HepG2 (cell line): ENCODE measurements around the gene PLCB2. TPM values are rescaled to one million over a fixed set of nuclear protein-coding genes. Genes with fewer than 3 reads are reported as not detected.

ENCODE experiments used
- ATAC-seq: fragments of 200-7000 bp; cut with Tn5 transposase; 3 replicates; pipeline ENCODE4 v1.9.1; 2020; ENCODE audit warnings: mild to moderate bottlenecking, moderate library complexity
- BruUV-seq: library from RNA; stranded (reverse); fragments of 400-500 nt; replicated peaks from 2 replicates; lab custom pipeline; 2021; lab: Mats Ljungman, UMichigan
- CTCF ChIA-PET: fragments of 300-600 bp; formaldehyde crosslinking; extraction: SDS; loops from one replicate; lab custom pipeline; 2021; ENCODE audit warnings: low total read pairs, inconsistent platforms, low intra/inter-chr PET ratio; lab: Yijun Ruan, JAX
- POLR2A ChIA-PET: fragments of 350-600 bp; sonication (Branson Sonifier 250); formaldehyde crosslinking; loops from one replicate; lab custom pipeline; 2020; ENCODE audit warnings: antibody characterized with exemption, inconsistent platforms; lab: Yijun Ruan, JAX
- DNase-seq: peaks from one replicate; pipeline ENCODE4 v3.0.0-alpha.2; 2015; ENCODE audit warnings: low spot score
- FAIRE-seq: peaks from 3 replicates; lab custom pipeline; 2011; peaks lifted over from hg19 to GRCh38; lab: Jason Lieb, UNC
- H2AFZ ChIP-seq: one replicate; pipeline ENCODE4 v1.6.1; 2011; ENCODE audit warnings: low read length, inconsistent platforms
- H3K27ac ChIP-seq: fragments of 300-600 bp; 3 replicates; pipeline ENCODE4 v1.8.0; 2011; ENCODE audit warnings: mixed run types, mild to moderate bottlenecking, mixed read lengths, low read length, inconsistent platforms; ENCODE audit not compliant: insufficient read depth; ENCODE audit errors: extremely low read length
- H3K27me3 ChIP-seq, 2 experiments: fragments of 200-600 bp in 1 of 2; 2 replicates in 1 of 2; 3 replicates in 1 of 2; pipeline versions ENCODE4 v1.6.0 to v1.8.0; 2011; ENCODE audit warnings: low read length in 2 of 2, mild to moderate bottlenecking in 2 of 2, moderate library complexity in 2 of 2, inconsistent platforms in 1 of 2; ENCODE audit not compliant: insufficient read depth in 2 of 2, control insufficient read depth in 1 of 2
- H3K36me3 ChIP-seq, 2 experiments: fragments of 200-600 bp in 1 of 2; replicated peaks in 1 of 2; 2 replicates in 1 of 2; 3 replicates in 1 of 2; pipeline versions ENCODE4 v1.5.1 to v1.8.0; 2011; ENCODE audit warnings: low read length in 2 of 2, inconsistent platforms in 1 of 2; ENCODE audit not compliant: insufficient read depth in 2 of 2, control insufficient read depth in 1 of 2
- H3K4me1 ChIP-seq: 2 replicates; pipeline ENCODE4 v1.5.1; 2012; ENCODE audit warnings: low read length, inconsistent platforms; ENCODE audit not compliant: insufficient read depth
- H3K4me2 ChIP-seq: 2 replicates; pipeline ENCODE4 v1.6.0; 2011; ENCODE audit warnings: low read depth, low read length, inconsistent platforms
- H3K4me3 ChIP-seq, 3 experiments: fragments of 200-600 bp in 1 of 3; sonication (generic), shearing (Covaris generic) in 1 of 3; replicated peaks in 1 of 3; 2 replicates each; pipeline ENCODE4 v1.5.1; 2011 to 2016; ENCODE audit warnings: low read length in 3 of 3, inconsistent platforms in 2 of 3, low read depth in 2 of 3, mild to moderate bottlenecking in 2 of 3, control low read depth in 1 of 3, mixed read lengths in 1 of 3; ENCODE audit not compliant: insufficient read depth in 1 of 3
- H3K79me2 ChIP-seq: one replicate; pipeline ENCODE4 v1.6.1; 2011; ENCODE audit warnings: low read length, inconsistent platforms; ENCODE audit not compliant: insufficient read depth
- H3K9ac ChIP-seq: 2 replicates; pipeline ENCODE4 v1.6.0; 2011; ENCODE audit warnings: mild to moderate bottlenecking, low read depth, low read length, inconsistent platforms; ENCODE audit not compliant: insufficient read depth
- H3K9me3 ChIP-seq: 2 replicates; pipeline ENCODE4 v1.5.1; 2012; ENCODE audit warnings: mild to moderate bottlenecking, low read length
- H4K20me1 ChIP-seq: 2 replicates; pipeline ENCODE4 v1.6.0; 2011; ENCODE audit warnings: inconsistent platforms, mild to moderate bottlenecking, low read length, moderate library complexity; ENCODE audit not compliant: insufficient read depth
- GATA4 ChIP-seq: sonication (generic); IDR thresholded peaks from 2 replicates; pipeline ENCODE4 v1.6.1; 2016; ENCODE audit warnings: antibody characterized with exemption, low read depth, borderline replicate concordance
- PHF20 ChIP-seq: sonication (generic); formaldehyde crosslinking; IDR thresholded peaks from 2 replicates; pipeline ENCODE4 v1.5.0; 2020; ENCODE audit warnings: mild to moderate bottlenecking, missing genetic modification reagents
- SNRNP70 ChIP-seq: fragments of 200-400 bp; formaldehyde crosslinking; IDR thresholded peaks from 2 replicates; pipeline ENCODE4 v1.6.1; 2017; ENCODE audit warnings: mild to moderate bottlenecking, low read depth, low read length, moderate library complexity
- U2AF1 ChIP-seq: fragments of 200-400 bp; formaldehyde crosslinking; optimal IDR thresholded peaks from 2 replicates; pipeline ENCODE3; 2017; ENCODE audit warnings: mild to moderate bottlenecking, low read depth, low read length
- ZBTB8A ChIP-seq: sonication (generic); formaldehyde crosslinking; IDR thresholded peaks from 2 replicates; pipeline ENCODE4 v1.4.0; 2020; ENCODE audit warnings: mild to moderate bottlenecking, low read depth, missing genetic modification reagents, borderline replicate concordance
- ZFP62 ChIP-seq: sonication (generic); formaldehyde crosslinking; IDR thresholded peaks from 2 replicates; pipeline ENCODE4 v1.4.0; 2020; ENCODE audit warnings: missing genetic modification reagents
- ZNF143 ChIP-seq: sonication (generic); formaldehyde crosslinking; IDR thresholded peaks from 2 replicates; pipeline ENCODE4 v1.4.0; 2020; ENCODE audit warnings: missing genetic modification reagents
- ZNF547 ChIP-seq: sonication (generic); formaldehyde crosslinking; IDR thresholded peaks from 2 replicates; pipeline ENCODE4 v1.5.1; 2020; ENCODE audit warnings: mild to moderate bottlenecking, missing genetic modification reagents
- ZNF616 ChIP-seq: sonication (generic); formaldehyde crosslinking; IDR thresholded peaks from 2 replicates; pipeline ENCODE4 v1.5.0; 2020; ENCODE audit warnings: low read depth, mild to moderate bottlenecking, missing genetic modification reagents
- ZNF678 ChIP-seq: sonication (generic); formaldehyde crosslinking; IDR thresholded peaks from 2 replicates; pipeline ENCODE4 v1.4.0; 2020; ENCODE audit warnings: mild to moderate bottlenecking, missing genetic modification reagents
- WGBS: methylation state at CpG from one replicate; pipeline ENCODE4 v1.1.6; 2017; ENCODE audit warnings: low lambda C conversion rate; 5-methylcytosine and 5-hydroxymethylcytosine counted together
- in situ Hi-C: cut with HindIII; loops from 2 replicates; pipeline ENCODE4 v1.10.0; 2017; ENCODE audit warnings: low pct_unique_long_range_greater_than_20kb; ENCODE audit not compliant: extremely low pct_ligation_motif_present
- intact Hi-C: fragments of 100-400 bp; cut with micrococcal nuclease; formaldehyde crosslinking; loops from one replicate; pipeline ENCODE4 v1.10.0; 2022; ENCODE audit not compliant: unreplicated experiment
- polyA plus RNA-seq, 8 experiments: library from polyadenylated mRNA; depleted of rRNA in 3 of 8; stranded (reverse) in 7 of 8; unstranded in 1 of 8; fragments of >200 nt; fragmentation: Illumina TruSeq in 4 of 8; extraction: Trizol in 4 of 8; gene quantifications; 2 replicates each; pipeline versions ENCODE4 v1.2.1 to v1.2.3, GENCODE V29; 2011 to 2016; ENCODE audit warnings: low read depth in 4 of 8, missing spikeins in 1 of 8, mixed read lengths in 1 of 8; ENCODE audit not compliant: insufficient read depth in 1 of 8
- total RNA-seq, 5 experiments: library from RNA; depleted of rRNA; stranded (reverse); fragments of >200 nt; fragmentation: Illumina TruSeq; extraction: Trizol; gene quantifications; 2 replicates each; pipeline ENCODE4 v1.2.3, GENCODE V29; 2016; ENCODE audit warnings: low read depth in 1 of 5

PLCB2 gene
- total and polyA plus RNA-seq, 2 of the 13 experiments (the other 11 are each of a cell fraction or from before 2014, with no cell fraction given): 0.11 TPM; not detected in 1

- no peak for TF ChIP-seq ZNF143 (CRISPR knock-in tag)
- no peak for TF ChIP-seq U2AF1
- TF ChIP-seq ZNF678 (CRISPR knock-in tag): no peak
Measured at GRCh38 chr15:40252141-40252437, 55.6 kb downstream of the PLCB2 start (continued).

GRCh38 chr15:40251486-40252140, 56.1 kb downstream of the PLCB2 start:
- Histone ChIP-seq H3K4me2 (no peak overlapping the region), H3K36me3 (no peaks in the 10 kb centered on the region), H3K27ac (no peak overlapping the region), H3K9ac (no peak overlapping the region), H3K79me2 (no peaks in the 10 kb centered on the region), H3K27me3 (peaks cover 1 to 69% of the 10 kb centered on the region in 2 experiments; a peak in 4 of 5 replicates), H3K9me3 (no peaks in the 10 kb centered on the region), H4K20me1 (no peaks in the 10 kb centered on the region), H3K4me3 (no peak overlapping the region), H2AFZ (no peak overlapping the region), H3K4me1 (peaks cover 22% of the 10 kb centered on the region)
- WGBS: 47% methylated on average over 3 of the region's 10 CpGs
- no TSS peak for BruUV-seq
- ChIA-PET POLR2A (no interaction called here), CTCF (interaction anchor here (1.6 kb wide), 1 partner anchor 23 kb away, joined by 5 read pairs; no protein-coding TSS in a partner anchor)
- intact Hi-C loops: no loop called here
- ATAC-seq: no peak
- no peak for DNase-seq
- no peak for FAIRE-seq
- in situ Hi-C loops: no loop called here
- TF ChIP-seq PHF20 (CRISPR knock-in tag) (no peak), ZBTB8A (CRISPR knock-in tag) (no peak), ZNF547 (CRISPR knock-in tag) (no peak), GATA4 (no peak), ZFP62 (CRISPR knock-in tag) (no peak), SNRNP70 (no peak), ZNF616 (CRISPR knock-in tag) (no peak)
